Activated naive CD4-positive, alpha-beta T cell treated with anti-CD3 and anti-CD28 coated beads, Interleukin-2, amount 10 ng/mL, durations not matched to agents 7 days and 5 days (primary cell): Measurements from ENCODE around the gene CCDC144A.
"Not testable (repeated sequence)": the region's sequence is repeated elsewhere in the genome, so short reads cannot be mapped to it uniquely, and the experiment has no call there.

Source experiments
- CTCF ChIA-PET: fragments of 350-600 bp; sonication (Branson Sonifier 250); formaldehyde crosslinking; loops from one replicate; lab custom pipeline; 2021; ENCODE audit warnings: antibody characterized with exemption; lab: Charles Lee
- DNase-seq: peaks from one replicate; pipeline ENCODE4 v3.0.0-alpha.2; 2020
- H3K27ac Mint-ChIP-seq: one replicate; pipeline ENCODE4 v1.8.0; 2021; ENCODE audit warnings: mild to moderate bottlenecking, moderate library complexity, mixed read lengths
- H3K27me3 Mint-ChIP-seq: one replicate; pipeline ENCODE4 v1.8.0; 2021; ENCODE audit warnings: mild to moderate bottlenecking, mixed read lengths
- H3K36me3 Mint-ChIP-seq: one replicate; pipeline ENCODE4 v1.8.0; 2021; ENCODE audit warnings: mixed read lengths
- H3K4me1 Mint-ChIP-seq: one replicate; pipeline ENCODE4 v1.8.0; 2021; ENCODE audit warnings: mixed read lengths
- H3K4me3 Mint-ChIP-seq: one replicate; pipeline ENCODE4 v1.8.0; 2021; ENCODE audit warnings: mild to moderate bottlenecking, moderate library complexity, mixed read lengths
- H3K9me3 Mint-ChIP-seq: one replicate; pipeline ENCODE4 v1.8.0; 2021; ENCODE audit warnings: mixed read lengths

Gene CCDC144A

GRCh38 chr17:16690447-16690846, 406 bp downstream of the CCDC144A start:
- not testable (repeated sequence) for H3K9me3 Mint-ChIP-seq, H3K36me3 Mint-ChIP-seq, H3K4me1 Mint-ChIP-seq, DNase-seq, H3K4me3 Mint-ChIP-seq, H3K27me3 Mint-ChIP-seq
- peak overlapping the region; percentile 19 for H3K27ac Mint-ChIP-seq
- CTCF ChIA-PET: interaction anchor here (1.7 to 2.6 kb wide), 2 partner anchors 101 to 153 kb away, joined by 7 to 8 read pairs; no protein-coding TSS in a partner anchor

GRCh38 chr17:16697603-16698002, 7.6 kb downstream of the CCDC144A start:
- H3K27me3 Mint-ChIP-seq, DNase-seq, H3K27ac Mint-ChIP-seq, CTCF ChIA-PET, H3K36me3 Mint-ChIP-seq, H3K9me3 Mint-ChIP-seq, H3K4me3 Mint-ChIP-seq, H3K4me1 Mint-ChIP-seq: not testable (repeated sequence)

GRCh38 chr17:16745492-16746203, 55.6 kb downstream of the CCDC144A start:
- H3K27me3 Mint-ChIP-seq: peaks cover 39% of the 10 kb centered on the region
- DNase-seq, H3K4me3 Mint-ChIP-seq, CTCF ChIA-PET, H3K36me3 Mint-ChIP-seq, H3K9me3 Mint-ChIP-seq, H3K27ac Mint-ChIP-seq: not testable (repeated sequence)
- H3K4me1 Mint-ChIP-seq: peaks cover 11% of the 10 kb centered on the region

- Mint-ChIP-seq H3K4me1 (peaks cover 11% of the 10 kb centered on the region), H3K27me3 (peaks cover 43% of the 10 kb centered on the region)
- H3K36me3 Mint-ChIP-seq, CTCF ChIA-PET, H3K4me3 Mint-ChIP-seq, DNase-seq, H3K9me3 Mint-ChIP-seq, H3K27ac Mint-ChIP-seq: not testable (repeated sequence)
Measured at GRCh38 chr17:16746571-16746970, 56.5 kb downstream of the CCDC144A start.

- peaks cover 36% of the 10 kb centered on the region for H3K27me3 Mint-ChIP-seq
- H3K4me3 Mint-ChIP-seq: not testable (repeated sequence)
Measured at GRCh38 chr17:16750515-16750914, 60.5 kb downstream of the CCDC144A start.

GRCh38 chr17:16751224-16751923, 61.3 kb downstream of the CCDC144A start:
- H3K4me3 Mint-ChIP-seq, DNase-seq, H3K36me3 Mint-ChIP-seq, H3K4me1 Mint-ChIP-seq, CTCF ChIA-PET, H3K9me3 Mint-ChIP-seq, H3K27ac Mint-ChIP-seq: not testable (repeated sequence)
- peaks cover 27% of the 10 kb centered on the region for H3K27me3 Mint-ChIP-seq

More at GRCh38 chr17:16750515-16750914, 60.5 kb downstream of the CCDC144A start:
- DNase-seq, H3K9me3 Mint-ChIP-seq, H3K27ac Mint-ChIP-seq, H3K4me1 Mint-ChIP-seq, H3K36me3 Mint-ChIP-seq, CTCF ChIA-PET: not testable (repeated sequence)

GRCh38 chr17:16751924-16752287, 61.9 kb downstream of the CCDC144A start:
- H3K9me3 Mint-ChIP-seq, H3K4me3 Mint-ChIP-seq, H3K4me1 Mint-ChIP-seq, H3K27ac Mint-ChIP-seq, CTCF ChIA-PET, DNase-seq, H3K36me3 Mint-ChIP-seq: not testable (repeated sequence)
- peaks cover 23% of the 10 kb centered on the region for H3K27me3 Mint-ChIP-seq

GRCh38 chr17:16757520-16757919, 67.5 kb downstream of the CCDC144A start:
- CTCF ChIA-PET, H3K27ac Mint-ChIP-seq: not testable (repeated sequence)

GRCh38 chr17:16758177-16758576, 68.1 kb downstream of the CCDC144A start:
- H3K4me3 Mint-ChIP-seq, H3K9me3 Mint-ChIP-seq, H3K4me1 Mint-ChIP-seq, H3K36me3 Mint-ChIP-seq, H3K27me3 Mint-ChIP-seq, CTCF ChIA-PET, H3K27ac Mint-ChIP-seq: not testable (repeated sequence)
- peak; percentile 21 for DNase-seq

More at GRCh38 chr17:16757520-16757919, 67.5 kb downstream of the CCDC144A start:
- not testable (repeated sequence) for H3K9me3 Mint-ChIP-seq, H3K4me1 Mint-ChIP-seq, H3K27me3 Mint-ChIP-seq, DNase-seq, H3K4me3 Mint-ChIP-seq, H3K36me3 Mint-ChIP-seq

- H3K27ac Mint-ChIP-seq, H3K9me3 Mint-ChIP-seq, H3K36me3 Mint-ChIP-seq, H3K4me1 Mint-ChIP-seq, DNase-seq, H3K4me3 Mint-ChIP-seq, CTCF ChIA-PET, H3K27me3 Mint-ChIP-seq: not testable (repeated sequence)
Measured at GRCh38 chr17:16768290-16769175, 78.5 kb downstream of the CCDC144A start.

GRCh38 chr17:16772394-16773145, 82.5 kb downstream of the CCDC144A start:
- CTCF ChIA-PET, H3K27me3 Mint-ChIP-seq, H3K4me1 Mint-ChIP-seq, H3K4me3 Mint-ChIP-seq, DNase-seq, H3K9me3 Mint-ChIP-seq, H3K27ac Mint-ChIP-seq, H3K36me3 Mint-ChIP-seq: not testable (repeated sequence)

GRCh38 chr17:16773146-16773522, 83.1 kb downstream of the CCDC144A start:
- H3K9me3 Mint-ChIP-seq, H3K4me1 Mint-ChIP-seq, H3K27me3 Mint-ChIP-seq, DNase-seq, H3K4me3 Mint-ChIP-seq, CTCF ChIA-PET, H3K27ac Mint-ChIP-seq, H3K36me3 Mint-ChIP-seq: not testable (repeated sequence)

- DNase-seq, H3K4me3 Mint-ChIP-seq, CTCF ChIA-PET, H3K4me1 Mint-ChIP-seq, H3K36me3 Mint-ChIP-seq, H3K27ac Mint-ChIP-seq, H3K9me3 Mint-ChIP-seq, H3K27me3 Mint-ChIP-seq: not testable (repeated sequence)
Measured at GRCh38 chr17:16787851-16788250, 97.8 kb downstream of the CCDC144A start.
